GM19324 (cell line): Measurements from ENCODE around the gene TMTC1.
"Not testable (repeated sequence)": the region's sequence is repeated elsewhere in the genome, so short reads cannot be mapped to it uniquely, and the experiment has no call there.

Experiments used
- ATAC-seq: cut with Tn5 transposase; IDR thresholded peaks from one replicate; pipeline ENCODE4 v1.9.1; 2021; ENCODE audit warnings: mild to moderate bottlenecking, moderate library complexity; ENCODE audit not compliant: unreplicated experiment, low FRiP score

TMTC1 gene

DNA sequence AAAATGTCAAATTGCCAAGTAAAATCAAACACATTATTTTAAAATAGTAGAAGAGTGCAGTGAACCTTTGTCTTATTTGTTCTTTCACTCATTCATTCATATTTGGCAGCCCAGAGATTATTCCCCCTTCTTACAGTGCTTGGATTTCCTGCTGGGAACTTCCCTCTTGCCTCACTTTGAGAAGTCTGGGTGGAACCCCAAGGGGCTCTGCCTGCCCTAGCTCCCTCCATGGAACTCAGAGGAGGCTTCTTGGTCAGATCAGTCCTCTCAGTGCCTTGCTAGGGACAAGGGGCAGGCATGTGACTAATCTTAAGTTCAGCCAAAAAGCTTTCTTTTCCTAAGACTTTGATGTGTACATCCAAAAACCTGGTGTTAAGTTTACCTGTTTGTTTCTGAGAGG lies 201.6 kb downstream of the TMTC1 start:
- no peak for ATAC-seq

DNA sequence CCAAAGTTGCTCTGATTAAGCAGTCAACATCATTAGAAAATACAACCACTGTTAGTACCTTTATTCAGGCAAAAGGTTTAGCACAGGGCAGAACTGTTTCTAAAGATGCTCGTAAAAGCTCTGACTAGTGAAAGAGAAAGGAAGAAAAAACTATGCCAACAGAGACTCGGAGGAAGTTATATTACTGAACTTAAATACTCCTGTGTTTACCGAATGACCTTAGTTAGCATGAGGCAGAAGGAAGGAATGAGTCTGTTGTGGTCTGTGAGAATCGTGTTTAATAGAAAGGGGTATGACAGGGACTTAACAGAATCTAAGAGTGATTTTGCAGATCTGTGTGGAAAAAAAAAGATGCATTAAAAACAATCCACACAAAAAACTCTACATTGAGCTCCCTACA lies 202.1 kb downstream of the TMTC1 start:
- no peak for ATAC-seq

- ATAC-seq, result no peak
Observed at GRCh38 chr12:29580971-29581370, 202.8 kb downstream of the TMTC1 start.

GRCh38 chr12:29578731-29579130 lies 205.0 kb downstream of the TMTC1 start:
- ATAC-seq, result no peak

- ATAC-seq, result no peak
Observed at GRCh38 chr12:29578070-29578469, 205.7 kb downstream of the TMTC1 start.

DNA sequence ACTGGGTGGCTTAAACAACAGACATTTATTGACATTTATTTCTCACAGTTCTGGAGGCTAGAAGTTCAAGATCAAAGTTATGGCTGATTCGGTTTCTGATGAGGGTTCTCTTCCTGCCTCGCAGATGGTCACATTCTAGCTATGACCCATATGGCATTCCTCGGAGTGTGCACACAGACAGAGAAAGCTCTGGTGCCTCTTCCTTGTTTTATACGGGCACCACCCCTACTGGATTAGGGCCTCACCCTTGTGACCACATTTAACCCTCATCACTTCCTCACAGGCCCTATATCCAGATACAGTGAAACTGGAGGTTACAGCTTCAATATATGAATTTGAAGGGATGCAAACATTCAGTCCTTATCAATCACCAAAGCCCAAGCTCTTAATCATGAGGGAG lies 209.2 kb downstream of the TMTC1 start:
- ATAC-seq, result no peak

GRCh38 chr12:29572938-29573337 lies 210.8 kb downstream of the TMTC1 start:
- ATAC-seq, result no peak

- ATAC-seq, result no peak
Observed at GRCh38 chr12:29572464-29572863, 211.3 kb downstream of the TMTC1 start.

- ATAC-seq, result no peak
Observed at GRCh38 chr12:29569132-29569757, 214.5 kb downstream of the TMTC1 start.

- no peak for ATAC-seq
Observed at GRCh38 chr12:29566441-29566840, 217.3 kb downstream of the TMTC1 start.

- ATAC-seq, result no peak
Observed at GRCh38 chr12:29565727-29566126, 218.0 kb downstream of the TMTC1 start.

DNA sequence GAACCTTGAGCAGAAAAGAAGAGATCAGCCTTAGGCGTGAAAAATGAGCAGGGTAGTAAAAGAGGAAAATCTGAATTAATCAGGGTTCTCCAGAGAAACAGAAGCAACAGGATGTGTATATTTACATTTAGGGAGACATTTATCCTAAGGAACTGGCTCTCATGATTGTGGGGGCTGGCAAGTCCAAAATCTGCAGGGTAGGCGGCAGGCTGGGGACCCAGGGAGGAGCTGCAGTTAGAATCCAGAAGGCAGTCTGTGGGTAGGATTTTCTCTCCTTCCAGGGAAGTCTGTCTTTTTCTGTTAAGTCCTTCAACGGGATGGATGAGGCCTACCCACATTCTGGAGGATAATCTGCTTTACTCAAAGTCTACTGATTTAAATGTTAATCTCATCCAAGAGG lies 218.8 kb downstream of the TMTC1 start:
- no peak for ATAC-seq

DNA sequence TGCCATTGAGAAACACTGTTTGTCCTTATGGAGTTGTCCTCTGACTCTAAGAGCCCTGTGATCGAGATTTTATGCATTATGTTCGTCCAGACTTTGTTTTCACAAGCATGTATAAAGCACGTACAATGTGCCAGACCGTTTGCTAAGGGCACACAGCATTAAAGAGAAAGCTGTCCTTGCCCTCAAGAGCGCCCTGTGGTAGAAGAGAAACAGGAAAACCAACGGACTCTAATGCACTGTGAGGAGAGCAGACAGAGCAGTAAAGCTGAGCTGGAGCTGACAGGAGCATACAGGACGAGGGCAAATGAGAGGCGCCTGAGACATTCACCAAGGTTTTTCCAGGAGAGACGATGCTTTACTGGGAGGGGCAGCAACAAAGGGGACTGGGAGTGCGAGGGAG lies 220.1 kb downstream of the TMTC1 start:
- peak; percentile 71 for ATAC-seq

- no peak for ATAC-seq
Observed at GRCh38 chr12:29563071-29563470, 220.7 kb downstream of the TMTC1 start.

DNA sequence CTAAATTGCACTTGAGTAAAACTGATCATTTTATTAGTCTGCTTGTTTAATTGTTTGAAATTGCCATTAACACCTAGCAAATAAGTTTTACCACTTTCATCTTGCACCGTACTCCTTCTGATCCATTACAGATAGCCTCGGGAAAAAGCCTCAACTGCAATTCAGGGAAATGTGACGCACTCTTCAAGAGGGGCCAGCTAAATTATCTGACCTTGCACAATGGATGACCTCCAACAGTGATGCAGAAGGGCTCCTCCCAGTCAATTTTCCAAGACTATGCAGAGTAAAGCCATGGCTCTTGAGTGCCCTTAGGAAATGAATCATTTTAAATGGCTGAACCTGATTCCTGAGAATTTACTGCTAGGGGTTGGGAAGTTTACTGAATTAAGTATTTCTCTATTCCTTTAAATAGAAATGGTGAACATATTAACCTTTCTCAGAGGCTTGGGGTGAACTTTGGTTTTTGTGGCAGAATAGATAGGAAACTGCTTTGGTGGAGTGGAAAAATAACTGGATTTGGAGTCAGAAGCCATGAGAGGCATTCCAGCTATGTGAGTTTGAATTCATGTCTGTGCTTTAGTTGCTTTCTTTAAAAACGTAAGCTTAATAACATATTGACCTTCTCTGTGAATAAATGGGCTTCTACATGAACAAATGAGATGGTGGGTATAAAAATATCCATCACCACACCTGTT lies 221.5 kb downstream of the TMTC1 start:
- no peak for ATAC-seq

DNA sequence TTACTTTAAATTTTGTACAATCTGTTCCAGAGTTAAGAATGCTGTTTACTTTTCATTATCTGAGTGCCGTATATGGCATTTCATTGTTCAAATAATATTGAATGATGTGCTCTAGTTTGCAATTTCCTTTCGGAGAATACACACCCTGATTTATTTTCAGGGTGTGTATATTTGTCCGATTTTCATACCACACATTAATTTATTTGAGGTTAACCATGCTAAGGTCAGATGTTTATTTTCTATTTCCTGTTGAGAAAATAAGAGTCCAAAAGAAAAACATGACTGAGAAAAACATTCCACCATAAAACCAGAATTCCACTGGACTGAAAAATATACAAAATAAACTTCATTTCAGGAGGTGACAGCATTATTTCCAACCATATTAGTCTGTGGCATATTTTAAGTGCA lies 222.1 kb downstream of the TMTC1 start:
- no peak for ATAC-seq

DNA sequence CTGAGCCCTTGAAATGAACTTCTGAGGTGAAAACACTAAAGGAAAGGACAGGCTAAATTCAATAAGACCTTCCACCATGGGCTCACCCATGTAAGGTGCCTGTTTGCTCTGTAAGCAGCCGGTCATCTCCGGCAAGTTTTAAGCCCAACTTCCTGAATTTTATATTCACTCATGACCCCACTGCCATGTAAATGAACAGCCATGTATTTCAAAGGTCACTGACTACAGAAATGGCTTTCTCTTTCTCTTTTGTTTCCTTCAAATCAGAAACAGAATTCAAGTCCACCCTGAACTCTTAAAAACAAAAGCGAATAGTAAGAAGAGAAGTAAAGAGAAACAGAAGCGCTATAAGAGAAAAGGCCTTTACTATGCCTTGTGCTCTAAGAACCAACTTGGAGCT lies 224.5 kb downstream of the TMTC1 start:
- peak; percentile 32 for ATAC-seq

GRCh38 chr12:29556363-29556762 lies 227.4 kb downstream of the TMTC1 start:
- ATAC-seq, result no peak

DNA sequence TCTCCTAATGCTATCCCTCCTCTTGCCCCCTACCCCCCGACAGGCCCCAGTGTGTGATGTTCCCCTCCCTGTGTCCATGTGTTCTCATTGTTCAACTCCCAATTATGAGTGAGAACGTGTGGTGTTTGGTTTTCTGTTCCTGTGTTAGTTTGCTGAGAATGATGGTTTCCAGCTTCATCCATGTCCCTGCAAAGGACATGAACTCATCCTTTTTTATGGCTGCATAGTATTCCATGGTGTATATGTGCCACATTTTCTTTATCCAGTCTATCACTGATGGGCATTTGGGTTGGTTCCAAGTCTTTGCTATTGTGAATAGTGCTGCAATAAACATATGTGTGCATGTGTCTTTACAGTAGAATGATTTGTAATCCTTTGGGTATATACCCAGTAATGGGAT lies 228.3 kb downstream of the TMTC1 start:
- ATAC-seq, result not testable (repeated sequence)

DNA sequence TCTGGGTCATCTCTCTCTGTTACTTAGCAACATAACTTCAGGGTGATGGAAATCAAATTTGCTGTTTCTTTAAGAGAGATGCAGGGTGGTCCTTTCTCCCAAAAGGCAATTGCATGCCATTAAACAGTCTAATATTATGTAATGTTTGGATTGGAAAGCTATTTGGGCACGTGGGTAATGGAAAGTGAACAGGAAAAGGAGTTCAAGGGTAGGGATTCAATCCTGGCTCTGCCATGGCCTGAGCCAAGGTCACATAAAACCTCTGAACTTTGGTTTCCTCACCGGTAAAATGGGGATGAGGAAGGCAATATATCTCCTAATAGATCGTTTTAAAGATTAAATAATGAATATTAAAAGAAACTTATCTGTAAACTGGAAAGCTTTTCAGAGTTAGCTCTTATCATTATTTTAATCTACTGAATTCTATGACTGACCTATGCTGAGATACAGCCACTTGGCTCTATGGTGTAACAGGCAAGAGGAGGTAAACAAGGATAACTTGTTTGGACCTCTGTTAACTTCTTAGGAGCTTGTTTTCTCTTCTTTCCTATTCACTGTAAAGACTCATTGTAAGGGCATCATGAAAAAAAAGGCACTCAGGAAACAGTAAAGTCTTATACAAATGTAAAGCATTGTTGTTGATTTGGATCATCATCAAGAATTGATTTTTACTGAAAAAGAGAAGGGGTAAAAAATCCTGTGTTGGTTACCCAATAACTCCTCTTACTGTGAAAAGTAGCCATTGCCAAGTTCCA lies 230.6 kb downstream of the TMTC1 start:
- ATAC-seq, result no peak

GRCh38 chr12:29552324-29552927 lies 231.3 kb downstream of the TMTC1 start:
- ATAC-seq, result peak; percentile 75
